NCI-H69 (cell line): ENCODE data around the gene SCUBE3.

ENCODE experiments used
- DNase-seq: peaks from one replicate; lab custom pipeline; 2025; lab: John Stamatoyannopoulos, UW

SCUBE3 gene

GRCh38 chr6:35209622-35210247, 4.0 kb upstream of the SCUBE3 start:
- DNase-seq: no peak

- peak; percentile 68 for DNase-seq
These were observed 411 bp upstream of the SCUBE3 start for GRCh38 chr6:35213298-35213791.

GRCh38 chr6:35214869-35215664, 1.3 kb downstream of the SCUBE3 start:
- DNase-seq: no peak

GRCh38 chr6:35215665-35216411, 2.1 kb downstream of the SCUBE3 start:
- no peak for DNase-seq

- DNase-seq: peak; percentile 72
These were observed 2.6 kb downstream of the SCUBE3 start for GRCh38 chr6:35216412-35216732.

GRCh38 chr6:35216851-35217811, 3.4 kb downstream of the SCUBE3 start:
- peak; percentile 86 for DNase-seq

GRCh38 chr6:35218021-35218420, 4.3 kb downstream of the SCUBE3 start:
- peak; percentile 49 for DNase-seq

GRCh38 chr6:35218456-35218855, 4.7 kb downstream of the SCUBE3 start:
- peak; percentile 28 for DNase-seq

GRCh38 chr6:35219683-35220326, 6.0 kb downstream of the SCUBE3 start:
- DNase-seq: peak; percentile 92

GRCh38 chr6:35220711-35221110, 7.0 kb downstream of the SCUBE3 start:
- peak; percentile 26 for DNase-seq

- peak; percentile 73 for DNase-seq
These were observed 9.6 kb downstream of the SCUBE3 start for GRCh38 chr6:35223396-35223795.

GRCh38 chr6:35224720-35225119, 11.0 kb downstream of the SCUBE3 start:
- peak; percentile 56 for DNase-seq

GRCh38 chr6:35228481-35228880, 14.7 kb downstream of the SCUBE3 start:
- peak; percentile 95 for DNase-seq

- no peak for DNase-seq
These were observed 15.5 kb downstream of the SCUBE3 start for GRCh38 chr6:35229304-35229703.

- DNase-seq: no peak
These were observed 16.7 kb downstream of the SCUBE3 start for GRCh38 chr6:35230498-35230897.

- peak; percentile 21 for DNase-seq
These were observed 17.2 kb downstream of the SCUBE3 start for GRCh38 chr6:35230950-35231349.

GRCh38 chr6:35231563-35231962, 17.8 kb downstream of the SCUBE3 start:
- DNase-seq: no peak

- no peak for DNase-seq
These were observed 21.1 kb downstream of the SCUBE3 start for GRCh38 chr6:35234901-35235300.

GRCh38 chr6:35236223-35236622, 22.5 kb downstream of the SCUBE3 start:
- no peak for DNase-seq

GRCh38 chr6:35237476-35237875, 23.7 kb downstream of the SCUBE3 start:
- no peak for DNase-seq

- peak; percentile 39 for DNase-seq
These were observed 25.1 kb downstream of the SCUBE3 start for GRCh38 chr6:35238843-35239289.
